NCI-H1092 (cell line): ENCODE measurements around the gene FRMD1.

Experiments used
- DNase-seq: peaks from one replicate; lab custom pipeline; 2025; lab: John Stamatoyannopoulos, UW

The FRMD1 gene

GRCh38 chr6:168004945-168005344 lies 74.1 kb downstream of the FRMD1 start:
- no peak for DNase-seq

GRCh38 chr6:168004023-168004422 lies 75.0 kb downstream of the FRMD1 start:
- no peak for DNase-seq
